ENCODE data around the gene GNG8.

GNG8 gene

GRCh38 chr19:46656541-46656940, 20.5 kb upstream of the GNG8 start:
- TF ChIP-seq GATA2 (IDR thresholded peaks at IDR 0.05; ENCODE audit: low read depth, low read length), result no peak
- TF ChIP-seq GATA3 (IDR thresholded peaks at IDR 0.05; ENCODE audit: low read depth, low read length), result no peak

GRCh38 chr19:46654621-46655152, 18.7 kb upstream of the GNG8 start:
- TF ChIP-seq GATA2 (IDR thresholded peaks at IDR 0.05; ENCODE audit: low read depth, low read length) (no peak), GATA3 (IDR thresholded peaks at IDR 0.05; ENCODE audit: low read depth, low read length) (no peak)

GRCh38 chr19:46650445-46650844, 14.4 kb upstream of the GNG8 start:
- no peak for TF ChIP-seq GATA2 (IDR thresholded peaks at IDR 0.05; ENCODE audit: low read depth, low read length)
- TF ChIP-seq GATA3 (IDR thresholded peaks at IDR 0.05; ENCODE audit: low read depth, low read length), result no peak

GRCh38 chr19:46648961-46649960, 13.3 kb upstream of the GNG8 start:
- TF ChIP-seq GATA3 (IDR thresholded peaks at IDR 0.05; ENCODE audit: low read depth, low read length) (no peak), GATA2 (IDR thresholded peaks at IDR 0.05; ENCODE audit: low read depth, low read length) (no peak)

GRCh38 chr19:46648060-46648960, 12.3 kb upstream of the GNG8 start:
- TF ChIP-seq GATA2 (IDR thresholded peaks at IDR 0.05; ENCODE audit: low read depth, low read length) (no peak), GATA3 (IDR thresholded peaks at IDR 0.05; ENCODE audit: low read depth, low read length) (no peak)

- TF ChIP-seq GATA2 (IDR thresholded peaks at IDR 0.05; ENCODE audit: low read depth, low read length) (no peak), GATA3 (IDR thresholded peaks at IDR 0.05; ENCODE audit: low read depth, low read length) (no peak)
Measured at GRCh38 chr19:46646402-46646801, 10.4 kb upstream of the GNG8 start.

- no peak for TF ChIP-seq GATA2 (IDR thresholded peaks at IDR 0.05; ENCODE audit: low read depth, low read length)
- no peak for TF ChIP-seq GATA3 (IDR thresholded peaks at IDR 0.05; ENCODE audit: low read depth, low read length)
Measured at GRCh38 chr19:46644720-46645119, 8.7 kb upstream of the GNG8 start.

GRCh38 chr19:46640656-46641055, 4.7 kb upstream of the GNG8 start:
- TF ChIP-seq GATA3 (IDR thresholded peaks at IDR 0.05; ENCODE audit: low read depth, low read length), result no peak
- no peak for TF ChIP-seq GATA2 (IDR thresholded peaks at IDR 0.05; ENCODE audit: low read depth, low read length)

- TF ChIP-seq GATA2 (IDR thresholded peaks at IDR 0.05; ENCODE audit: low read depth, low read length) (peak; percentile 63), GATA3 (IDR thresholded peaks at IDR 0.05; ENCODE audit: low read depth, low read length) (no peak)
Measured at GRCh38 chr19:46639358-46640182, 3.6 kb upstream of the GNG8 start.

GRCh38 chr19:46637224-46637623, 1.2 kb upstream of the GNG8 start:
- TF ChIP-seq GATA2 (IDR thresholded peaks at IDR 0.05; ENCODE audit: low read depth, low read length) (no peak), GATA3 (IDR thresholded peaks at IDR 0.05; ENCODE audit: low read depth, low read length) (no peak)

- TF ChIP-seq GATA3 (IDR thresholded peaks at IDR 0.05; ENCODE audit: low read depth, low read length) (no peak), GATA2 (IDR thresholded peaks at IDR 0.05; ENCODE audit: low read depth, low read length) (no peak)
Measured at GRCh38 chr19:46634656-46635218, 1.3 kb downstream of the GNG8 start.

GRCh38 chr19:46634045-46634655, 1.9 kb downstream of the GNG8 start:
- TF ChIP-seq GATA3 (IDR thresholded peaks at IDR 0.05; ENCODE audit: low read depth, low read length) (no peak), GATA2 (IDR thresholded peaks at IDR 0.05; ENCODE audit: low read depth, low read length) (no peak)

All from SH-SY5Y (cell line).